Stomach (tissue), 9 donors: ENCODE results near the gene ATXN10. TPM values are rescaled to one million over a fixed set of nuclear protein-coding genes. Genes with fewer than 3 reads are reported as not detected.

Source experiments
- DNase-seq, 2 donors: peaks; one replicate each; pipeline versions ENCODE4 v3.0.0 to v3.0.0-alpha.2; 2013 to 2019
- H3K27ac ChIP-seq, 5 donors: fragments of 200-600 bp in 4 of 5; sonication (generic) in 4 of 5; one replicate each; pipeline ENCODE4 v1.5.1; 2013 to 2019; ENCODE audit warnings: mild to moderate bottlenecking in 1 of 5, moderate library complexity in 1 of 5
- H3K27me3 ChIP-seq, 3 donors: fragments of 200-600 bp; sonication (generic); one replicate each; pipeline ENCODE4 v1.5.1; 2017 to 2019; ENCODE audit warnings: mixed run types in 1 of 3
- H3K36me3 ChIP-seq, 4 donors: fragments of 200-600 bp; sonication (generic); 1 replicate in 3 of 4; 2 replicates in 1 of 4; pipeline ENCODE4 v1.5.1; 2016 to 2019
- H3K4me1 ChIP-seq, 4 donors: fragments of 200-600 bp; sonication (generic); one replicate each; pipeline ENCODE4 v1.5.1; 2016 to 2019
- H3K4me3 ChIP-seq, 4 donors: fragments of 200-600 bp; sonication (generic) in 3 of 4; one replicate each; pipeline ENCODE4 v1.5.1; 2016 to 2019; ENCODE audit warnings: mild to moderate bottlenecking in 1 of 4
- H3K9me3 ChIP-seq, 4 donors: fragments of 200-600 bp; sonication (generic); one replicate each; pipeline ENCODE4 v1.5.1; 2016 to 2019
- EP300 ChIP-seq: sonication (generic); formaldehyde crosslinking; IDR thresholded peaks from one replicate; pipeline ENCODE4 v1.6.1; 2017; ENCODE audit warnings: antibody characterized with exemption
- POLR2A ChIP-seq, 4 donors: fragments of 450-650 bp; IDR thresholded peaks; one replicate each; pipeline ENCODE4 v1.6.1; 2016; ENCODE audit warnings: antibody characterized with exemption in 4 of 4, control low read depth in 2 of 4, mild to moderate bottlenecking in 1 of 4, moderate library complexity in 1 of 4
- POLR2AphosphoS5 ChIP-seq, 3 donors: sonication (generic); formaldehyde crosslinking; IDR thresholded peaks; one replicate each; pipeline ENCODE4 v1.6.1; 2016; ENCODE audit warnings: antibody characterized with exemption in 3 of 3
- WGBS, 5 donors: extraction: QIAGEN DNeasy Blood & Tissue Kit in 3 of 5; methylation state at CpG; one replicate each; pipeline versions ENCODE4 v1.1.5 to v1.1.7; 2013 to 2018; 5-methylcytosine and 5-hydroxymethylcytosine counted together
- intact Hi-C: fragments of 100-400 bp; cut with DNase I; formaldehyde crosslinking; loops from one replicate; pipeline ENCODE4 v1.15.1; 2023; ENCODE audit warnings: low total_unique reads
- polyA plus RNA-seq, 3 donors: library from polyadenylated mRNA; stranded (reverse); fragments of 200-250 nt; gene quantifications; one replicate each; pipeline ENCODE4 v1.2.3, GENCODE V29; 2013
- total RNA-seq, 5 donors: library from RNA; depleted of rRNA; stranded (reverse); fragments of >200 nt; gene quantifications; one replicate each; pipeline versions ENCODE4 v1.1.0 to v1.2.3, GENCODE V29; 2014 to 2016
- TF ChIP-seq, protein P1 (sequence below), 7 experiments: fragments of 450-650 bp in 4 of 7; fragments of 200-600 bp in 3 of 7; sonication (generic) in 3 of 7; IDR thresholded peaks; one replicate each; pipeline ENCODE4 v1.5.1; 2016 to 2019; ENCODE audit warnings: antibody characterized with exemption in 7 of 7, control low read depth in 2 of 7, mild to moderate bottlenecking in 1 of 7
- donor health status: healthy with polysubstance abuse.
- donor health status: Bipolar disorder and iron deficiency.
- donor health status: healthy.

Gene ATXN10
- total and polyA plus RNA-seq, 8 donors, result 36.5 to 171 (median 89.4) TPM

GRCh38 chr22:45805413-45805812 lies 133.8 kb downstream of the ATXN10 start:
- TF ChIP-seq, protein P1, sequence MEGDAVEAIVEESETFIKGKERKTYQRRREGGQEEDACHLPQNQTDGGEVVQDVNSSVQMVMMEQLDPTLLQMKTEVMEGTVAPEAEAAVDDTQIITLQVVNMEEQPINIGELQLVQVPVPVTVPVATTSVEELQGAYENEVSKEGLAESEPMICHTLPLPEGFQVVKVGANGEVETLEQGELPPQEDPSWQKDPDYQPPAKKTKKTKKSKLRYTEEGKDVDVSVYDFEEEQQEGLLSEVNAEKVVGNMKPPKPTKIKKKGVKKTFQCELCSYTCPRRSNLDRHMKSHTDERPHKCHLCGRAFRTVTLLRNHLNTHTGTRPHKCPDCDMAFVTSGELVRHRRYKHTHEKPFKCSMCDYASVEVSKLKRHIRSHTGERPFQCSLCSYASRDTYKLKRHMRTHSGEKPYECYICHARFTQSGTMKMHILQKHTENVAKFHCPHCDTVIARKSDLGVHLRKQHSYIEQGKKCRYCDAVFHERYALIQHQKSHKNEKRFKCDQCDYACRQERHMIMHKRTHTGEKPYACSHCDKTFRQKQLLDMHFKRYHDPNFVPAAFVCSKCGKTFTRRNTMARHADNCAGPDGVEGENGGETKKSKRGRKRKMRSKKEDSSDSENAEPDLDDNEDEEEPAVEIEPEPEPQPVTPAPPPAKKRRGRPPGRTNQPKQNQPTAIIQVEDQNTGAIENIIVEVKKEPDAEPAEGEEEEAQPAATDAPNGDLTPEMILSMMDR (IDR thresholded peaks at IDR 0.05), result no peak
- TF ChIP-seq EP300 (no peak), POLR2AphosphoS5 (IDR thresholded peaks at IDR 0.05) (no peak), POLR2A (IDR thresholded peaks at IDR 0.05) (no peak)
- H3K27ac ChIP-seq, result no peak overlapping the region
- H3K36me3 ChIP-seq, result peaks cover 4 to 23% (median 19%) of the 10 kb centered on the region in 4 donors
- no peaks in the 10 kb centered on the region for H3K27me3 ChIP-seq
- intact Hi-C loops, result no loop called here
- peaks cover 0 to 9% (median 3%) of the 10 kb centered on the region in 4 donors for H3K4me1 ChIP-seq
- DNase-seq, result no peak
- 84 to 92% (median 88%) methylated on average over 6 of the region's 6 CpGs for WGBS, 5 donors
- no peak overlapping the region for H3K4me3 ChIP-seq
- H3K9me3 ChIP-seq, result no peaks in the 10 kb centered on the region

DNA sequence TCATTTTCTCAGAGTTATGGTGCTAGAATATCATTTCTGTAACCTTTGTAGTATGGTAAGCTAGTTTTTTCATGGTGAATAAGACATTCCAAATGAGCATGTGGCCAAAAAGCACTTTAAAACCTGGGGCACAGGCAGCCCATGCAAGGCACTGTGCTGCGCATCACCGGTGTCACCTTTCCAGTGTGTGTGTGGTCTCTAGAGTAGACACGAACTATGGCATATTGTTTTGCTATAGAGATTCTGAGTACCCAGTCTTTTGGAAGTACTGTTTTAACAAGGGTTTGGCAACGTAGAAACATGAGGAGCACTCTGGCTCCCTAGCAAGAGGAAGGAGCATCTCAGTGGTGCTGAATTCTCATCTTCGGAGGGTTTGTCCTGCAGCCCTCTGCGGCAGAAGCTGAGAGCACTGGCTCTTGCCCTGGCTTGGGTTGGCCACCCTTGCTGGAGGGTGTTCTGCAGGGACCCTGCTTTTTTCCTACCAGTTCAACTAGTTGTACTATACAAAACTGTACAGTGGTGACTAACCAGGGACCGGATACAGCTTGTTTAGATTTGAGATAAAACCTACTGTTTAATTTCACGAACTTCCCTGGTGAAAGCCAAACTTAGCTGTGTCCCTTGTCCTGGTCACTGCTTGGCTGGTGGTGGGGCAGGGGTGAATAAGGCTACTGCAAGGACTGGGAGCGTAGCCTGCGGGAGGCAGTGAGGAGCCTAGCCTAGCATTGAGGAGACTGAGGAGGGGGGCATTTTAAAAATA lies 135.7 kb downstream of the ATXN10 start:
- Histone ChIP-seq H3K36me3 (peaks cover 11 to 34% (median 29%) of the 10 kb centered on the region in 4 donors), H3K27ac (no peak overlapping the region), H3K27me3 (no peaks in the 10 kb centered on the region), H3K4me1 (peaks cover 0 to 9% (median 3%) of the 10 kb centered on the region in 4 donors), H3K9me3 (no peaks in the 10 kb centered on the region), H3K4me3 (no peak overlapping the region)
- no peak for DNase-seq
- intact Hi-C loops, result no loop called here
- 82 to 91% (median 86%) methylated on average over 10 of the region's 10 CpGs for WGBS, 5 donors
- no peak for TF ChIP-seq POLR2AphosphoS5 (IDR thresholded peaks at IDR 0.05)
- TF ChIP-seq, protein P1 (IDR thresholded peaks at IDR 0.05), result no peak
- TF ChIP-seq POLR2A (IDR thresholded peaks at IDR 0.05), result no peak
- no peak for TF ChIP-seq EP300

- DNase-seq, result no peak
- no peaks in the 10 kb centered on the region for H3K9me3 ChIP-seq
- no peak overlapping the region for H3K27ac ChIP-seq
- H3K4me3 ChIP-seq, result no peak overlapping the region
- WGBS, 5 donors, result 94 to 99% (median 97%) methylated on average over 6 of the region's 6 CpGs
- intact Hi-C loops, result no loop called here
- H3K4me1 ChIP-seq, result peaks cover 0 to 6% (median 3%) of the 10 kb centered on the region in 4 donors
- H3K36me3 ChIP-seq, result peaks cover 13 to 59% (median 43%) of the 10 kb centered on the region in 4 donors
- TF ChIP-seq POLR2AphosphoS5 (IDR thresholded peaks at IDR 0.05) (no peak), EP300 (no peak), POLR2A (IDR thresholded peaks at IDR 0.05) (no peak)
- TF ChIP-seq, protein P1 (IDR thresholded peaks at IDR 0.05), result no peak
- H3K27me3 ChIP-seq, result no peaks in the 10 kb centered on the region
Measured at GRCh38 chr22:45812910-45813309, 141.3 kb downstream of the ATXN10 start.

GRCh38 chr22:45814198-45814597 lies 142.6 kb downstream of the ATXN10 start:
- 96 to 100% (median 98%) methylated on average over 2 of the region's 2 CpGs for WGBS, 5 donors
- H3K36me3 ChIP-seq, result peaks cover 13 to 59% (median 40%) of the 10 kb centered on the region in 4 donors
- H3K4me1 ChIP-seq, result peaks cover 0 to 13% (median 3%) of the 10 kb centered on the region in 4 donors
- H3K4me3 ChIP-seq, result no peak overlapping the region
- H3K27ac ChIP-seq, result no peak overlapping the region
- TF ChIP-seq, protein P1 (IDR thresholded peaks at IDR 0.05), result no peak
- TF ChIP-seq POLR2A (IDR thresholded peaks at IDR 0.05), result no peak
- TF ChIP-seq POLR2AphosphoS5 (IDR thresholded peaks at IDR 0.05), result no peak
- TF ChIP-seq EP300, result no peak
- no peaks in the 10 kb centered on the region for H3K27me3 ChIP-seq
- DNase-seq, result no peak
- intact Hi-C loops, result no loop called here
- no peaks in the 10 kb centered on the region for H3K9me3 ChIP-seq
